GM19438 (cell line): ENCODE measurements around the gene SREBF1.

Experiments used
- ATAC-seq: cut with Tn5 transposase; IDR thresholded peaks from one replicate; pipeline ENCODE4 v1.9.1; 2021; ENCODE audit warnings: low read depth; ENCODE audit not compliant: unreplicated experiment

The SREBF1 gene

DNA sequence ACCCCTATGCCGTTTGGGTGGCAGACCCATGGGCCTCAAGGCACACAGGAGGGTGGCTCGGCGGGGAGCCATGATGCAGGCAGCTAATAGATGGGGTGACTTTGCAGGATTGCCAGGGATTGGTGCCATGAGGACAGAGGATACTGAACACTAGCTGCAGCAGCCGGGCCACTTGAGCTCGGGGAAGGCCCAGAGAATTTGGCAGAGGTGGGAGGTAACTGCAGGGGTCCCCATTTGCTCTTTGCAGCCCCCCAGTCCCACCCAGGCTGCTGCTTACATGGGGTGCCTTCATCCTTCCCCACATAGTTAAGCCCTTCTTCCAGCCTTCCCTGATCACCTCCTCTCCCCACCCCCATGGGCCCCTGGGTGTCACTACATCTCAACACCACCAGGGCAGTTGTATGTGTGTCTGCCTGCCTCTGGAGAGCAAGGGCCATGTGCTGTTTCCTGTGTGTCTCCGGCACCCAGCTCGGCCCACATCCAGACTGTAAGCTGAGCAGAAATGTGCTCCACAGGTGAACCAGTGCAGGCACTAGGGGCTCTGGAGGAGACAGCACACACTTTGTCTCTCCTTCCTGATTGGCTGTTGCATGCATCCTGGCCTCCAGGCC, 52.0 kb downstream of the SREBF1 start:
- ATAC-seq, result no peak

- ATAC-seq, result no peak
Measured at GRCh38 chr17:17783825-17784656, 52.7 kb downstream of the SREBF1 start.

GRCh38 chr17:17783116-17783824, 53.5 kb downstream of the SREBF1 start:
- ATAC-seq, result no peak

- ATAC-seq, result no peak
Measured at GRCh38 chr17:17782523-17783115, 54.2 kb downstream of the SREBF1 start.

- no peak for ATAC-seq
Measured at GRCh38 chr17:17781591-17782496, 54.9 kb downstream of the SREBF1 start.

DNA sequence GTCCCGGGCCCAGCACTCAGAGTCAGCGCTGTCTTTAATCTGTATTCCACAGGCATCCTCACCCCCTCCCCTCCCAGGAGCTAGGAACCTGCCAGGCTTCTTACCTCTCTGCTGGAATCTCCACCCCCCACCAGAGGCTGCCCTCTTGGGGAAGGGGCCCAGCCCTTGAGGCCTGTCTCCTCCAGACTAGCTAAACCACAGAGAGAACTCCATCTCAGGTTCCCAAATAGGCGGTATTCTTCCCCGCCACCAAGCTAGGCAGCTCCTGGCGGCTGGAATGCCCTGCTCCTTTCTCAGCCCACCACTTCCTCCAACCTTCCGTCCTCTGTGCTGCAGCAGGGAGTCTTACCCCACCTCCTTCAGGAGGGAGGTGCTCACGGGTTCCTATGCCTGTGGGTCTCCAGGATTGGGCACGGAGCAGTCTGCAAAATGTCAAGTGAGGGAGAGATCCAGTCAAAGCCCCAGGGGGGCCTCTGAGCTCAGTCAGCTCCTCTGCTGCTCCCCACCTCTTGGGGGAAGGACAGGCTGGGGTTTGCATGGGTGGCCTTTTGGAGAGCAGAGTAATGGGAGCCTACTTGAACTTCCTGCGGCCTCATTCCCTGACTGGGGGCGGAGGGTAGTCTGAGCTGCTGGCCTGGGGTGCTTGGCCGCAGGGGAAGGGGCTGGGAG, 55.7 kb downstream of the SREBF1 start:
- ATAC-seq, result no peak

DNA sequence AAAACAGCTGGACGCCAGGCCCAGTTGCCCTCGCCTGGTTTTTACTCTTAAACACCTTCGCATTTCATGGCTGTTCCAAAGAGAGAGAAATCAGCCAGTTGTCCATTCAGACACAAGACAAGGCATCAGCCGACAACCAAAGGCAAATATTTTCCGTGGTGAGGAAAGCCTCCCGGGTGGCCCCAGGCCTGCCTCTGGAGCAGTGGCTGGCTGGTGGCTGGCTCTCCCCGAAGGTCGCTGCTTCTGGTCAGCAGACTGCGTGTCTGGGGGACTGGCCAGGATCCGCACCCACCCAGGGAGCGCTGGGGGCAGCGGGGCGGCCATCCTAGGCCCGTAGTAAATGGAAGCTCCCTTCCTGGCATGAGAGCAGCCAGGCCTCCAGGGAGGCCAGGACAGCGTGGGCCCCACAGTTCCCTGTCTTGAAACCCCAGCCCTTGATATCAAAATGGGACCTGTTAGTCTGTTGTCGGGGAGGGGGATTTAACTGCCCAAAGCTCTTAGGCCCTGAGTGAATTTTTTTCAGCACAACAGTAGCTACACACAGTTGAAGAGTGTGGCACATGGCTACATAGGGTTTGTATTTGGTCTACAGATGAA, 57.7 kb downstream of the SREBF1 start:
- no peak for ATAC-seq

DNA sequence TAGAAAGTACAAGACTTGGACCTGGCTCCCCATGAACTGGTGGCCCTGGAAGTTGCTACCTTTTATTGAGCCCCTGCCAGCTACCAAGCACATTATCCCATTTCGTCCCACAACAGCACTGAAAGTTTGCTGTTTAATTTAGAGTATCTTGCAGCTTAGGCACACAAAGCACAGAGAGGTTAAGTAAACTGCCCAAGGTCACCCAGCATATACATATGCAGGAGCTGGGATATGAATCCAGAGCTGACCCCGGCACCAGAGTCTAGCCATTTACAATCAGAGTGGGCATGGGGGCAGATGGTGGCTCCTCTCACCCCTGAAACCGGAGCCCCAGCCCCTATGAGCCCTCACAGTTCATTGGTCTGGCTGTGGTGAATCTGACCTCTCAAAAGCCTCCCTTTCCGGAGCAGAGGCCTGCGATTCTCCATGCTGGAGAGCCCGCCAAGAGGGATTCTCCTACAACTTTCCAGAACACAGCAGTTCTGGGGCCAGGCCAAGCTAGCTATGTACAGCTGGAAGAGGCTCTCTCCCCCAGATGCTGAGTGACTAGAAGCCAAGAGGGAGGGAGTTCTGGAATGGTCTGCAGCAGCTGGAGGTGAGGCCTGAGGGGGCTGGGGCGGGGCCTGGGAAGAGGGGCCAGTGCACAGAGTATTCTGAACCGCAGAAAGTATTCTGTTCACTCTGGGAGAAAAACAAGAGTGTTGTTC, 58.3 kb downstream of the SREBF1 start:
- ATAC-seq, result no peak

- no peak for ATAC-seq
Measured at GRCh38 chr17:17776889-17777288, 59.9 kb downstream of the SREBF1 start.

DNA sequence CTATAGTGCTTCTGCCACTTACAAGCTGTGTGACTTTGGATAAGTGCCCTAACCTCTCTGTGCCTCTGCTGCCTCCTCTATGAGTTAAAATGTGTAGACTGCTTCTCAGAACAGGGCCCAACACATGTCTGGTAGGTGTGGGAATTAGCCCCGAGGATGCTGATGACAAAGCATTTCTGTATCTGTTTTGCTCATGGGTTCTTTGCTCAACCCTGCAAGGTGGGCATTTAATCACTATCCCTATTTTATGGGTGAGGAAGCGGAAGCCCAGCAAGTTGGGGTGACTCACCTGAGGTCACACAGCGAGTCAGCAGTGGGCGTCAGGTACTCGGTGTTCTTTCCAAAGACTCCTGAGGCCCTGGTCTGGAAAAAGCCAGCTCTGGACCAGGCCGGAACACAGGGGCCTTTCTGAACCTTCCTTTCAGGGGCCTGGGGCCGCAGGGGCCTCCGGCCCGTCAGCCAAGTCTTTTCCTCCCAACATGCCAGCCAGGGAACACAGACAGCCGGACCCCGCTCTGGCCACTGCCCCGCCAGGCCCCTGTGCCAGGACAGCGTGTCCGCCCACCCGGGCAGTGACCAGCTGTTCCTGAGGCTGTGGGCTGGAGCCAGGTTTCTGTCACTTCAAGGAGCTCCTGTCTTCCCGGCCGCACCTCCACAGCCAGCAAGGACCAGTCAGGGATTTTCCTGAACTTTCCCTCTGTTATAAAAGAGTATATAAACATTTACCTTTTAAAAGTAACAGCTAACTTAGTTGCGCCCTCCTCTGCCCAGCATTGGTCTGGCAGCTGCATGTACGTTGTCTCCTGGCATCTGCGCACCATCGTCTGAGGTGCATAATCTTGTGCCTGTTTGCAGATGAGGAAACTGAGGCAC, 62.5 kb downstream of the SREBF1 start:
- ATAC-seq, result no peak

DNA sequence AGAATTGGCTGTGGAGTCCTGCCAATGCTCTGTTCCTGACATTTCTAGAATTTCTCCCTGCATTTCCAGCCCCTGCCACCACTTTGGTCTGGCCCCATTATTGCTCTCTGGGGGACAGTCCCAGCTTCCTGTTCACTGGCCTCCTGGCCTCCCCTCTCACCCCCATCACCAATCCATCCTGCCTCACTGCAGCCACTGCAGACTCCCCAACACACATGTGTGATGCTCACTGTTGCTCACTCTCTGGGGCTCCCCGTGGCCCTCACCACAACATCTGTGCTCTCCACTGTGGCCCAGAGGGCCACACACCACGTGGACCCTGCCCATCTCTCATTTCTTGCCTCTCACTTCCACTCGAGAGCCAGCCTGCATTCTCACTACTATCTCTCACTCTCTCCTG, 64.6 kb downstream of the SREBF1 start:
- ATAC-seq, result no peak

- no peak for ATAC-seq
Measured at GRCh38 chr17:17771498-17772201, 65.1 kb downstream of the SREBF1 start.

DNA sequence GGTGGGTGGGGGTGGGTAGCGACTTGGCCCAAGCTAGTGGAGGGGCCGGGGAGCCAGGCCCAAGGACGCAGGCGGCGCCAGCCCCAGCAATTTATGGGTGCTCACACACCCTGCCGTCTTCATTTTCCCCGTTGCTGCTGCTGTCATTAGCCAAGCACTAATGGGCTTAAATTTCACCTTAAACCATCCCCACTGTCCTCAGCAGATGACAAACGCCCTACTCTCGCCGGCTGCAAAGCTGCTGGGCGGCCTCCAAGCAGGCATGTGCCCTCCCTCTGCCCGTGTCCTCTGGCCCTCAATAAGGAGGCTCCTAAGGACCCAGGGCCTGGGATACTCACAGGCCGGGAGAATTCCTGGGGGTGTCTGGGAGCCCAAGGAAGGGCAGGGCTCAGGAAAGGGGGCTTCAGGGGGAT, 66.1 kb downstream of the SREBF1 start:
- ATAC-seq, result no peak

- ATAC-seq, result no peak
Measured at GRCh38 chr17:17769869-17770631, 66.7 kb downstream of the SREBF1 start.

GRCh38 chr17:17768424-17769088, 68.2 kb downstream of the SREBF1 start:
- ATAC-seq, result no peak

DNA sequence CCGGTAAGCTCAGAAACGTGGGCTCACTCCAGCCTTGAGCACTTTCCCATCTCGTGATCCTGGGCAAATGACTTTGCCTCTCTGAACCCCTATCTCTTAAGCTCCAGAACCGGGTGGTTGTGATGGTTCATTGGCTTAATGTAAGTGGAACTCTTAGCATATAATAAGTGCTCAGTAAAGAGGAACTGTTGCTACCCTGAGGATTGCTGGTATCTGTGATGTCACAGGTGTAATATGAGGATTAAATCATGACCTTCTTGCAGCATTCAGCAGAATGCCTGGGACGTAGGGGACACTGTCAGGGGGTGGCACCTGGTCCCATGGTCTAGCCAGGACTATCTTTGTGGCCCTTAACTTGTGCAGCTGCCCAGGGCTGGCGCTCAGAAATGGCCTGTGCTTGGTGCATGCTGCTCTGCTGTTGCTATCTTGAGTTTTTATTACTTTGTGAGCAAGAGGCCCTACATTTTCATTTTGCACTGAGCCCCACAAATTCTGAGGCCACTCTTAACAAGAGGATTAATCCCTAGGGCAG, 68.8 kb downstream of the SREBF1 start:
- no peak for ATAC-seq
